Small intestine (tissue), 7 donors: ENCODE data around the gene MYF6. TPM values are rescaled to one million over a fixed set of nuclear protein-coding genes. Genes with fewer than 3 reads are reported as not detected.

ENCODE experiments used
- DNase-seq, 2 donors: peaks; one replicate each; pipeline versions ENCODE4 v3.0.0 to v3.0.0-alpha.2; 2013
- FAIRE-seq: peaks from 2 replicates; lab custom pipeline; 2012; peaks lifted over from hg19 to GRCh38; lab: Jason Lieb, UNC
- H3K27ac ChIP-seq, 3 donors: one replicate each; pipeline ENCODE4 v1.5.1; 2013; ENCODE audit warnings: low read length in 2 of 3, mild to moderate bottlenecking in 2 of 3, control low read depth in 1 of 3, inconsistent platforms in 1 of 3, low read depth in 1 of 3, moderate library complexity in 1 of 3
- H3K27me3 ChIP-seq, 3 donors: one replicate each; pipeline ENCODE4 v1.6.1; 2013; ENCODE audit warnings: low read length in 3 of 3, inconsistent platforms in 1 of 3; ENCODE audit not compliant: control insufficient read depth in 3 of 3, insufficient read depth in 3 of 3
- H3K36me3 ChIP-seq, 3 donors: one replicate each; pipeline ENCODE4 v1.6.1; 2013; ENCODE audit warnings: low read length in 3 of 3, inconsistent platforms in 1 of 3, low read depth in 1 of 3, mild to moderate bottlenecking in 1 of 3, moderate library complexity in 1 of 3; ENCODE audit not compliant: control insufficient read depth in 3 of 3, insufficient read depth in 2 of 3
- H3K4me1 ChIP-seq, 3 donors: one replicate each; pipeline ENCODE4 v1.6.1; 2013; ENCODE audit warnings: low read length in 2 of 3, inconsistent platforms in 1 of 3, low read depth in 1 of 3, mild to moderate bottlenecking in 1 of 3, moderate library complexity in 1 of 3; ENCODE audit not compliant: control insufficient read depth in 3 of 3, insufficient read depth in 2 of 3
- H3K4me3 ChIP-seq, 3 donors: one replicate each; pipeline ENCODE4 v1.5.1; 2013; ENCODE audit warnings: low read length in 3 of 3, control low read depth in 1 of 3, inconsistent platforms in 1 of 3, low read depth in 1 of 3, mild to moderate bottlenecking in 1 of 3, moderate library complexity in 1 of 3
- H3K9me3 ChIP-seq, 2 donors: one replicate each; pipeline ENCODE4 v1.6.1; 2013; ENCODE audit warnings: low read depth in 1 of 2, low read length in 1 of 2; ENCODE audit not compliant: control insufficient read depth in 2 of 2, insufficient read depth in 1 of 2
- WGBS, 3 donors: extraction: QIAGEN DNeasy Blood & Tissue Kit; methylation state at CpG; one replicate each; pipeline ENCODE4 v1.1.7; 2013; 5-methylcytosine and 5-hydroxymethylcytosine counted together
- polyA plus RNA-seq, 4 donors: library from polyadenylated mRNA; stranded (reverse) in 3 of 4; unstranded in 1 of 4; fragments of 200-250 nt in 3 of 4; fragments of 120-200 nt in 1 of 4; gene quantifications; one replicate each; pipeline versions ENCODE4 v1.2.1 to v1.2.3, GENCODE V29; 2013
- donor health status: healthy with polysubstance abuse.
- donor health status: control.
- donor health status: control.
- donor health status: Bipolar disorder and iron deficiency.
- donor health status: healthy.

MYF6 gene
- polyA plus RNA-seq, 4 donors: 0.31 to 0.54 TPM; not detected in 2

DNA sequence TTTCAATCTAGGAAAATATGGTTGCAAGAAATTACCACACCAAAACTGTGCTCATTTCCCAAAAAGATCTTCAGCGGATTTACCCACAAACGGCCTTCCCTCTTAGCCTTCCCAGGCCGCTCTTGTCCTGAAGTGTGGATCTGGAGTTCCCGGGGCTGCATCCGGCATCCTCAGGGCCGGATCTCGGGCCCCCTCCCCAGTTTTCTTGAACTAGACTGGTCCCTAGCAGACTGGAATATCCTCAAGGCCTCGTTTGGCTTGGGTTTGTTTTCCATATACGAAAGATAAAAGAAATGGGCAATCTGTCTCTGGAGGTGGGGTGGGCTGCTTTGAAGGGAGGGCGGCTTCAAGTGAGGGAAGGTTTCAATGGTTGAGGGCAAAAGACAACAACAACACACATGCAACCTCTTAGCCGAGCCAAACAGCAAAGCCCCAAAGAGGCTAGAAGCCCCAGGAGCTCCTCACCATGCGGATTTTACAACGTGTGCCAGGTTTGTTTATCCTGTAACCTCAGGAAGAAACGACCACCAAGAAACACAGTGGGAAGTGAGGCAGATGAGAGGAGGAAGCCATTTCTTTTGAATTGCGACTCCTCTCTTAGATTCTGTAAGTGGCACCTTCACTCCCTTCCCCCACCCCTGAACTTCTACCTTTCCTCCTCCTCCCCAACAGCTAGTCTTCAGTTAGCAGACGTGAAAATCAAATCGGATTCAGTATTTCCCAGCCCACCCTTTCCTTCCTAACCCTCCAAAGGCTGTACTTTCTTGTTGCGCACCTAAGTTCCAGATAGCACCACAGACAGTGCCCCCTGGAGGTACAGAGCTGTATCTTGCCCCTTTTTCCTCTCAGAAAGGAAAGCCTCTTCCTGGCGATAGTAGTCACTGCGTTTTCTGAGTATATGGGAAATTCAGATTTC, 2.6 kb downstream of the MYF6 start:
- no peaks in the 10 kb centered on the region for H3K4me1 ChIP-seq
- no peak for FAIRE-seq
- H3K27me3 ChIP-seq: peaks cover 0 to 62% (median 14%) of the 10 kb centered on the region in 3 donors
- no peak overlapping the region for H3K4me3 ChIP-seq
- 51 to 67% (median 57%) methylated on average over 20 of the region's 20 CpGs for WGBS, 3 donors
- H3K36me3 ChIP-seq: no peaks in the 10 kb centered on the region
- no peak for DNase-seq
- no peak overlapping the region for H3K27ac ChIP-seq
- H3K9me3 ChIP-seq: no peaks in the 10 kb centered on the region

DNA sequence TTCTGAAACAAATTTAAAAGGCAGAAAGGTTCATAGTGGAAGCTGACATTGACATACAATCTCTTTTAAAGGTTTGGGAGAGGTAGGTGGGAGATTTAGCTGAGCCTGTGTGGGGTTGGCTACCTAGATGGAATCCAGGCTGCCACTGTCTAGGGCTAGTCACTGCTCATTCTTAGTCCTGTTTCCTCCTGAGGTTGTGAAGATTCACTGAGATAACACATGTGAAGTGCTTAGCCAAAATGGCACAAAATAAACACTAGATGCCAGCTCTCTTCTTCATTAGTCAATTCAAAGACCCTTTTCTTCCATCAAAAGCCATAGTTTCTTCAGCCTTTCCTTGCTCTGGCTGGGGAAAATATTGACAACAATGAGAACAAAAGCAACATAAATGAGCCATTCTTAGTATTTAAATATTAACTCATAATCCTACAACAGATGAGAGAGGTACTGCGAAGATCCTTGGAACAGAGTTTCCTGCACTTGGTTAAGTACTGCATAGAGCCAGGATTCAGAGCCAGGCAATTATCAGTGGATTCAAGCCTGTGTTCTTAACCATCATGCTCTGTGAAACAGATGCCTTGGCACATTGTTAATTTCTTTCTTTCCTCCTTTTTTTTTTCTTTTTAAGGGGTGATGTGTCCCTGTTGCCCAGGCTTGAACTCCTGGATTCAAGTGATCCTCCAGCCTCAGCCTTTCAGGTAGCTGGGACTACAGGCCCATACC, 3.5 kb downstream of the MYF6 start:
- FAIRE-seq: no peak
- Histone ChIP-seq H3K4me1 (no peaks in the 10 kb centered on the region), H3K27me3 (peaks cover 0 to 70% (median 19%) of the 10 kb centered on the region in 3 donors), H3K36me3 (no peaks in the 10 kb centered on the region), H3K4me3 (no peak overlapping the region), H3K27ac (no peak overlapping the region), H3K9me3 (no peaks in the 10 kb centered on the region)
- no peak for DNase-seq
- 78 to 97% (median 96%) methylated on average over 1 of the region's 1 CpG for WGBS, 3 donors

DNA sequence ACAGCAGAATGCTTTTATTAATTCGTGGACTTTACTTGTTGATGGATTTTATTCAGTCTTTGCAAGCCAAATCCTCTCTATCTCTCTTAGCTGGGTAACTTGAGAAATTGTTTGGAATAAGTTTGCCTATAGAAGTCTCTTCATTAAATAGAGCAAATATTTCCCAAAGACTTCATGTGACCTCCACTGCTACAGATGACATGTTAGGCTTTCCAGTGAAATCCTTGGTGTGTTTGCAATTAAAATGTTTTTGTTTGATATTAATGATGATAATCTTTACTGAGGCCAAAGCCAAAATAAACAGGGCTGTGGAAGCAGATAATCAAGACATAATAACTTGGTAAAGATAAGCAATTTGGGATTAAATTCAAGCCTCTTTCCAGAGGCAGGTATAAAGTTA, 4.4 kb downstream of the MYF6 start:
- H3K9me3 ChIP-seq: peaks cover 0 to 2% of the 10 kb centered on the region in 2 donors
- H3K4me3 ChIP-seq: no peak overlapping the region
- H3K27ac ChIP-seq: no peak overlapping the region
- H3K4me1 ChIP-seq: no peaks in the 10 kb centered on the region
- H3K27me3 ChIP-seq: peaks cover 0 to 75% (median 21%) of the 10 kb centered on the region in 3 donors
- H3K36me3 ChIP-seq: no peaks in the 10 kb centered on the region
- DNase-seq: no peak
- 20 to 43% (median 26%) methylated on average over 1 of the region's 1 CpG for WGBS, 3 donors
- FAIRE-seq: no peak

DNA sequence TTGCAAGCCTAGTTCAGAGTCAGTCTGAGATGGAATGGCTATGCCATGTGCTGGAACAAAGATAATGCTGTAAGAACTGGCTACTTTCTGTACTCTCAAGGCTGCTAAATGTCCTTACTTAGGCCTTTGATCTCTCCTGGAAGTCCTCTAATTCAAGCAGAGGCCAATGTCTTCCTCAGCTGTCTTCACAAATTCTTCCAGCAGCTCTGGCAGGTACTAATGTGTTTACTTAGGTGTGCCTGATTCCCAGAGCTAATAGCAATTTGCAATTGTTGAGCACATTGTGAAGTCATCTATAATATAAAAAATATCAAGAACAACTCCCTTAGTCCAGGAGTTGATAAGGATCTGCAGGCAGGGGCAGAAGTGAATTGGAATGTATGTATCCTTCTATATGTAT, 5.4 kb downstream of the MYF6 start:
- FAIRE-seq (no peak), DNase-seq (no peak)
- H3K27ac ChIP-seq: no peak overlapping the region
- no peaks in the 10 kb centered on the region for H3K4me1 ChIP-seq
- no peak overlapping the region for H3K4me3 ChIP-seq
- H3K27me3 ChIP-seq: peaks cover 0 to 77% (median 24%) of the 10 kb centered on the region in 3 donors
- peaks cover 0 to 2% of the 10 kb centered on the region in 2 donors for H3K9me3 ChIP-seq
- H3K36me3 ChIP-seq: no peaks in the 10 kb centered on the region

DNA sequence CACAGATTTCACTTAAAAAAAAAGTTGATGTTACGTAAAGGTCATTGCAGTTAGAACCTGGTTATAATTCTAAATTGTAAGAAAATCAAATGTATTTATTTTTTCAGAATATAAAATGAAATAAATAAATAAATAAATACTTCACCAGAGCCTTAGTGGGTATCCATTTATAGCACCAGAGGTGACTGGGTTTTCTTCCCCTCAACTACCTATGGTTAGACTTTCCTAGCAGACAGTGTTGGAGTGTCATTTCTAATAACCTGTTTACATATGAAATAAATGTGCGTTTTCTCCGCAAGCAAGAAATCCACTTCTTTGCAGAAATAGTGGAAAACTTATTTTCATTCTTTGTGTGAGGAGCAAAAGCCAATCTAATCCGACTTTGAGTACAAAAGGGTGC, 6.0 kb downstream of the MYF6 start:
- H3K27ac ChIP-seq: no peak overlapping the region
- H3K36me3 ChIP-seq: no peaks in the 10 kb centered on the region
- no peaks in the 10 kb centered on the region for H3K4me1 ChIP-seq
- no peak overlapping the region for H3K4me3 ChIP-seq
- peaks cover 0 to 2% of the 10 kb centered on the region in 2 donors for H3K9me3 ChIP-seq
- 56 to 77% (median 72%) methylated on average over 4 of the region's 4 CpGs for WGBS, 3 donors
- peaks cover 0 to 77% (median 24%) of the 10 kb centered on the region in 3 donors for H3K27me3 ChIP-seq
- FAIRE-seq: no peak
- DNase-seq: no peak

DNA sequence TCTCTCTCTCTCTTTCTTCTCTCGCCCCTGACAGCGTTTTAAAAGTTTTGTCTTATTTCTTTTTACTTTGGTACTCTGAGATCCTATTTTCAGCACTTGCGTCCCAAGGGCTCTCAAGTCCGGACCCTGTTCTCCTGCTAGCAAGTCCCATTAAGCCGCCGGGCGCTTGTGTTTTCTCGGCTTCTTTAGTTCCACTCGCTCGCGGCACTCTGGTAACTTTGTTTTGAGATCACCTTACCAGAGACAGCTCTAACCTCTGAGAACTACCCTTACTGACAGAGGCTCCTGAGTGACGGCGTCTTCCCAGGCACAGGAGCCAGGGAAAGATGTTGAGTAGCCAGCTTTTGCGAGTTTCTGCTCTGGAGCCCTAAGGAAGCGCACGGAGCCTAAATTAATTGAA, 6.6 kb downstream of the MYF6 start:
- peaks cover 0 to 2% of the 10 kb centered on the region in 2 donors for H3K9me3 ChIP-seq
- H3K27ac ChIP-seq: no peak overlapping the region
- no peak for FAIRE-seq
- no peak overlapping the region for H3K4me3 ChIP-seq
- peaks cover 0 to 75% (median 21%) of the 10 kb centered on the region in 3 donors for H3K27me3 ChIP-seq
- H3K36me3 ChIP-seq: no peaks in the 10 kb centered on the region
- 13 to 35% (median 34%) methylated on average over 16 of the region's 16 CpGs for WGBS, 3 donors
- no peaks in the 10 kb centered on the region for H3K4me1 ChIP-seq
- DNase-seq: no peak

DNA sequence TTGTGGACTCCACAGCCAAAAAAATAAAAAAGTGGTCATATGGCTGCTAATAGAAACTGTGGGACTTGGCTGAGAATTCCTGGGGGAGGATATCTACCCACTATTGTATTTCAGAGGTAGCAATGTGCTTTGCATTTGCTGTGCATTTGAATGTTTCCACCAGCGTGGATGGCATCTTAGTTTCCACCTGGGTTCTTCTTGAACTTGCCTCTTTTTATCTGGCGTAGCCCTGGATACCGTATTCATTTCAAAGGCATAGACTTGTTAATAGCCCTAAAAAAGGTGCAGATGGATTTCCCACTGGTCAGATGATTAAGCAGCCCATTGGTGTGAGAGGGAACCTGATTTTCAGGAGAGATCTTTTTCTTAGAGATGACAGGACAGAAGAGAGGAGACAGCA, 7.4 kb downstream of the MYF6 start:
- H3K4me3 ChIP-seq: no peak overlapping the region
- DNase-seq: no peak
- H3K27me3 ChIP-seq: peaks cover 0 to 72% (median 21%) of the 10 kb centered on the region in 3 donors
- no peak for FAIRE-seq
- 47 to 65% (median 60%) methylated on average over 3 of the region's 3 CpGs for WGBS, 3 donors
- H3K27ac ChIP-seq: no peak overlapping the region
- no peaks in the 10 kb centered on the region for H3K36me3 ChIP-seq
- H3K9me3 ChIP-seq: peaks cover 0 to 2% of the 10 kb centered on the region in 2 donors
- no peaks in the 10 kb centered on the region for H3K4me1 ChIP-seq

DNA sequence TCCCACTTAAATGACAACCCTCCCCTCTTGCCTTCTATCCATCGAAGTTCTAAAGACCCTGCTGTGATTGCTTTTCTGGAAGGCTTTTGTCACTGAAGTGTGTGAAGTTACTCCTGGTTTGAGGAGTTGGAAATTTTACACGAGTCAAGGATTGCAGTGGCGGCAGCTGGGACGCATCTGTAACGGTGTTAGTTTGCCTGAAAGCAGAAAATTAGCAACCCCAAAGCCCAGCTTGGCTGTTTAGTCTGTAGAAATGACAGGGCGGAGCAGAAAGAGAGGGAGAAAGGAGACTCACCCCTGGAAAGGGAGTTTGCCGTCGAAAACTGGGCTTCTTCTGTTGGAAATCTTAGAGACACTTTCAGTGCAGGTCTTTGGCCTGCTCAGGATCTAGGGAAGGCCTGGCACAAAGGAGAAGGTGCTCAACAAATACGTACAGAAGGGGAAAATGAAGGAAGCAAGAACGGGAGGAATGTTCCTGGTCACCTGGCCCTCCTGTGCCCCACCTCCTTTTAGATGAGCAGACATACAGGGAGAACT, 8.3 kb downstream of the MYF6 start:
- WGBS, 3 donors: 34 to 49% (median 47%) methylated on average over 10 of the region's 10 CpGs
- FAIRE-seq (no peak), DNase-seq (no peak)
- Histone ChIP-seq H3K27ac (no peak overlapping the region), H3K4me3 (no peak overlapping the region), H3K27me3 (peaks cover 0 to 63% (median 19%) of the 10 kb centered on the region in 3 donors), H3K9me3 (peaks cover 0 to 2% of the 10 kb centered on the region in 2 donors), H3K4me1 (no peaks in the 10 kb centered on the region), H3K36me3 (no peaks in the 10 kb centered on the region)
